ENCODE data around the gene PANX3. TPM values are rescaled to one million over a fixed set of nuclear protein-coding genes. Genes with fewer than 3 reads are reported as not detected.

PANX3 gene
- total and polyA plus RNA-seq, 10 of the 15 experiments (the other 5 are each of a cell fraction or from before 2014, with no cell fraction given) = not detected

DNA sequence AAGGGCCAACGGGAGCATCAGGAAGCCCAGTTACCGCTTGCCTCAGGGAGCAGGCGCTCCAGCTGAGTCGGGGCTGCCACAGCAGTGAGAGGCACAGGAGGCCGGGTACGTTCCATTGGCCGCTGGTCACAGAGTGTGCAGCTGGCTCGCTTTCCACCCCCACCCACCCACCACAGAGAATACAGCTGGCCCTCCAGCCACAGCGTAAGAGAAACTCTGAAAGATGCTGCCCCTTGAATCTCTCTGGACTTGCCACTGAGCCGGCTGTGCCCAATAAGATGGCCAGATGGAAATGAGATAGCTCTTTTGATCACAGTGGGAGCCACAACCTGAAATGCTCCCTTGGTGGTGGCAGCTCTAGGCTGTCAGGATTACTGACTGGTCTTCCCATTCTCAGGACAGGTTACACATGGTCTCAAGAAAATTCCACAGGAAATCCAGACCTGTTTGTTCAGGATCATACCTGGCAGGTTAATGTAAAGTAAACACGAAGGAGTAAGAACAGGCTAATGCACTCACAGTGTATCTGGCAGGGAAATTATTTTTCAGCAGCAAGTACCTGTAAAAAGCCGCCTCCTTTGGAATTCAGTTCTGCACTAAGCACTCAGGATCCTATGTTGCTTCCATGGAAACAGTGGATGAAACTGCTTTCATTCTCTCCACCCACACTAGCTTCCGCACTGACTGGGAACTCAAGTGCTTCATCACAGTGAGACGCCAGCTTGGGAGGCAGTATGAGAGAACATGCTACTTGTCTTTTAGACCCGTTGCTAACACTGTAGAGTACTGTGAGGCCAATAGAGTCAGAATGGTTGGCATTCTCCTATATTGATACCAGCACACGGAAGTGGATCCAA, 45.8 kb downstream of the PANX3 start:
- no TSS peak for BruUV-seq (replicated peaks)
- Histone ChIP-seq H3K79me2 (ENCODE audit: control insufficient read depth, insufficient read depth, low read length) (no peaks in the 10 kb centered on the region), H3K9me3 (replicated peaks; ENCODE audit: control insufficient read depth, insufficient read depth, low read length) (no peaks in the 10 kb centered on the region), H3K27ac (ENCODE audit: control insufficient read depth, insufficient read depth) (no peak overlapping the region), H3K4me2 (ENCODE audit: control insufficient read depth, insufficient read depth) (no peak overlapping the region), H3K9ac (ENCODE audit: control insufficient read depth, insufficient read depth, low read length) (no peak overlapping the region), H2AFZ (ENCODE audit: control insufficient read depth, low read depth, low read length) (no peak overlapping the region), H3K27me3 (replicated peaks in 1 of 2; ENCODE audit: control insufficient read depth in 2 of 2, insufficient read depth in 2 of 2, low read length in 1 of 2) (no peaks in the 10 kb centered on the region), H3K36me3 (ENCODE audit: control insufficient read depth in 2 of 2, insufficient read depth in 2 of 2, low read length in 1 of 2) (no peaks in the 10 kb centered on the region), H3K4me1 (ENCODE audit: control insufficient read depth, insufficient read depth, low read length) (no peaks in the 10 kb centered on the region), H4K20me1 (ENCODE audit: control insufficient read depth, insufficient read depth) (no peaks in the 10 kb centered on the region), H3K4me3 (no peak overlapping the region)
- 90% methylated on average over 16 of the region's 16 CpGs for WGBS (ENCODE audit: insufficient coverage, insufficient replicate concordance, low lambda C conversion rate, missing lambda C conversion rate)
- intact Hi-C loops (cut with micrococcal nuclease; ENCODE audit: unreplicated experiment) (no loop called here), in situ Hi-C loops (cut with MboI) (no loop called here)
- POLR2A ChIA-PET = no interaction called here
- RAD21 ChIA-PET (ENCODE audit: unreplicated experiment) = no interaction called here
- FAIRE-seq = no peak
- no peak for DNase-seq (ENCODE audit: low read depth, low spot score)
- SMC1A ChIA-PET (ENCODE audit: uncharacterized antibody, unreplicated experiment) = no interaction called here
- CTCF ChIA-PET = interaction anchor here (1.4 kb wide), 1 partner anchor 12 kb away, joined by 4 read pairs; no protein-coding TSS in a partner anchor
- no peak for ATAC-seq
- TF ChIP-seq HDAC2 (IDR thresholded peaks at IDR 0.05) (no peak), TAF1 (IDR thresholded peaks at IDR 0.05; ENCODE audit: borderline replicate concordance, low read depth, low read length) (no peak), RELA (IDR thresholded peaks at IDR 0.05; ENCODE audit: borderline replicate concordance, partially characterized antibody) (no peak), CHD2 (IDR thresholded peaks at IDR 0.05; ENCODE audit: borderline replicate concordance, low read depth, low read length) (no peak), LARP7 (IDR thresholded peaks at IDR 0.05) (no peak)
- TF ChIP-seq, protein P1, sequence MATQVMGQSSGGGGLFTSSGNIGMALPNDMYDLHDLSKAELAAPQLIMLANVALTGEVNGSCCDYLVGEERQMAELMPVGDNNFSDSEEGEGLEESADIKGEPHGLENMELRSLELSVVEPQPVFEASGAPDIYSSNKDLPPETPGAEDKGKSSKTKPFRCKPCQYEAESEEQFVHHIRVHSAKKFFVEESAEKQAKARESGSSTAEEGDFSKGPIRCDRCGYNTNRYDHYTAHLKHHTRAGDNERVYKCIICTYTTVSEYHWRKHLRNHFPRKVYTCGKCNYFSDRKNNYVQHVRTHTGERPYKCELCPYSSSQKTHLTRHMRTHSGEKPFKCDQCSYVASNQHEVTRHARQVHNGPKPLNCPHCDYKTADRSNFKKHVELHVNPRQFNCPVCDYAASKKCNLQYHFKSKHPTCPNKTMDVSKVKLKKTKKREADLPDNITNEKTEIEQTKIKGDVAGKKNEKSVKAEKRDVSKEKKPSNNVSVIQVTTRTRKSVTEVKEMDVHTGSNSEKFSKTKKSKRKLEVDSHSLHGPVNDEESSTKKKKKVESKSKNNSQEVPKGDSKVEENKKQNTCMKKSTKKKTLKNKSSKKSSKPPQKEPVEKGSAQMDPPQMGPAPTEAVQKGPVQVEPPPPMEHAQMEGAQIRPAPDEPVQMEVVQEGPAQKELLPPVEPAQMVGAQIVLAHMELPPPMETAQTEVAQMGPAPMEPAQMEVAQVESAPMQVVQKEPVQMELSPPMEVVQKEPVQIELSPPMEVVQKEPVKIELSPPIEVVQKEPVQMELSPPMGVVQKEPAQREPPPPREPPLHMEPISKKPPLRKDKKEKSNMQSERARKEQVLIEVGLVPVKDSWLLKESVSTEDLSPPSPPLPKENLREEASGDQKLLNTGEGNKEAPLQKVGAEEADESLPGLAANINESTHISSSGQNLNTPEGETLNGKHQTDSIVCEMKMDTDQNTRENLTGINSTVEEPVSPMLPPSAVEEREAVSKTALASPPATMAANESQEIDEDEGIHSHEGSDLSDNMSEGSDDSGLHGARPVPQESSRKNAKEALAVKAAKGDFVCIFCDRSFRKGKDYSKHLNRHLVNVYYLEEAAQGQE (IDR thresholded peaks at IDR 0.05; ENCODE audit: low read depth, low read length) = no peak
- TF ChIP-seq, protein P2, sequence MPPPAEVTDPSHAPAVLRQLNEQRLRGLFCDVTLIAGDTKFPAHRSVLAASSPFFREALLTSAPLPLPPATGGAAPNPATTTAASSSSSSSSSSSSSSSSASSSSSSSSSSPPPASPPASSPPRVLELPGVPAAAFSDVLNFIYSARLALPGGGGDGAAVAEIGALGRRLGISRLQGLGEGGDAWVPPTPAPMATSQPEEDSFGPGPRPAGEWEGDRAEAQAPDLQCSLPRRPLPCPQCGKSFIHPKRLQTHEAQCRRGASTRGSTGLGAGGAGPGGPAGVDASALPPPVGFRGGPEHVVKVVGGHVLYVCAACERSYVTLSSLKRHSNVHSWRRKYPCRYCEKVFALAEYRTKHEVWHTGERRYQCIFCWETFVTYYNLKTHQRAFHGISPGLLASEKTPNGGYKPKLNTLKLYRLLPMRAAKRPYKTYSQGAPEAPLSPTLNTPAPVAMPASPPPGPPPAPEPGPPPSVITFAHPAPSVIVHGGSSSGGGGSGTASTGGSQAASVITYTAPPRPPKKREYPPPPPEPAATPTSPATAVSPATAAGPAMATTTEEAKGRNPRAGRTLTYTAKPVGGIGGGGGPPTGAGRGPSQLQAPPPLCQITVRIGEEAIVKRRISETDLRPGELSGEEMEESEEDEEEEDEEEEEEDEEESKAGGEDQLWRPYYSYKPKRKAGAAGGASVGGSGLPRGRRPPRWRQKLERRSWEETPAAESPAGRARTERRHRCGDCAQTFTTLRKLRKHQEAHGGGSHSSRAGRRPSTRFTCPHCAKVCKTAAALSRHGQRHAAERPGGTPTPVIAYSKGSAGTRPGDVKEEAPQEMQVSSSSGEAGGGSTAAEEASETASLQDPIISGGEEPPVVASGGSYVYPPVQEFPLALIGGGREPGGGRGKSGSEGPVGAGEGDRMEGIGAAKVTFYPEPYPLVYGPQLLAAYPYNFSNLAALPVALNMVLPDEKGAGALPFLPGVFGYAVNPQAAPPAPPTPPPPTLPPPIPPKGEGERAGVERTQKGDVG (CRISPR knock-in tag; IDR thresholded peaks at IDR 0.05) = no peak
- TF ChIP-seq, protein P3, sequence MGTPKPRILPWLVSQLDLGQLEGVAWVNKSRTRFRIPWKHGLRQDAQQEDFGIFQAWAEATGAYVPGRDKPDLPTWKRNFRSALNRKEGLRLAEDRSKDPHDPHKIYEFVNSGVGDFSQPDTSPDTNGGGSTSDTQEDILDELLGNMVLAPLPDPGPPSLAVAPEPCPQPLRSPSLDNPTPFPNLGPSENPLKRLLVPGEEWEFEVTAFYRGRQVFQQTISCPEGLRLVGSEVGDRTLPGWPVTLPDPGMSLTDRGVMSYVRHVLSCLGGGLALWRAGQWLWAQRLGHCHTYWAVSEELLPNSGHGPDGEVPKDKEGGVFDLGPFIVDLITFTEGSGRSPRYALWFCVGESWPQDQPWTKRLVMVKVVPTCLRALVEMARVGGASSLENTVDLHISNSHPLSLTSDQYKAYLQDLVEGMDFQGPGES (IDR thresholded peaks at IDR 0.05) = no peak
- TF ChIP-seq, protein P4, sequence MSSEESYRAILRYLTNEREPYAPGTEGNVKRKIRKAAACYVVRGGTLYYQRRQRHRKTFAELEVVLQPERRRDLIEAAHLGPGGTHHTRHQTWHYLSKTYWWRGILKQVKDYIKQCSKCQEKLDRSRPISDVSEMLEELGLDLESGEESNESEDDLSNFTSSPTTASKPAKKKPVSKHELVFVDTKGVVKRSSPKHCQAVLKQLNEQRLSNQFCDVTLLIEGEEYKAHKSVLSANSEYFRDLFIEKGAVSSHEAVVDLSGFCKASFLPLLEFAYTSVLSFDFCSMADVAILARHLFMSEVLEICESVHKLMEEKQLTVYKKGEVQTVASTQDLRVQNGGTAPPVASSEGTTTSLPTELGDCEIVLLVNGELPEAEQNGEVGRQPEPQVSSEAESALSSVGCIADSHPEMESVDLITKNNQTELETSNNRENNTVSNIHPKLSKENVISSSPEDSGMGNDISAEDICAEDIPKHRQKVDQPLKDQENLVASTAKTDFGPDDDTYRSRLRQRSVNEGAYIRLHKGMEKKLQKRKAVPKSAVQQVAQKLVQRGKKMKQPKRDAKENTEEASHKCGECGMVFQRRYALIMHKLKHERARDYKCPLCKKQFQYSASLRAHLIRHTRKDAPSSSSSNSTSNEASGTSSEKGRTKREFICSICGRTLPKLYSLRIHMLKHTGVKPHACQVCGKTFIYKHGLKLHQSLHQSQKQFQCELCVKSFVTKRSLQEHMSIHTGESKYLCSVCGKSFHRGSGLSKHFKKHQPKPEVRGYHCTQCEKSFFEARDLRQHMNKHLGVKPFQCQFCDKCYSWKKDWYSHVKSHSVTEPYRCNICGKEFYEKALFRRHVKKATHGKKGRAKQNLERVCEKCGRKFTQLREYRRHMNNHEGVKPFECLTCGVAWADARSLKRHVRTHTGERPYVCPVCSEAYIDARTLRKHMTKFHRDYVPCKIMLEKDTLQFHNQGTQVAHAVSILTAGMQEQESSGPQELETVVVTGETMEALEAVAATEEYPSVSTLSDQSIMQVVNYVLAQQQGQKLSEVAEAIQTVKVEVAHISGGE (CRISPR knock-in tag; IDR thresholded peaks at IDR 0.05) = no peak

Data from GM12878 (cell line).